IPS DF 6.9 (cell line): ENCODE measurements around the gene ECSIT.
"Not testable (repeated sequence)": the region's sequence is repeated elsewhere in the genome, so short reads cannot be mapped to it uniquely, and the experiment has no call there.

ENCODE experiments used
- DNase-seq: peaks from one replicate; pipeline ENCODE4 v3.0.0-alpha.2; 2013; ENCODE audit warnings: low read depth, low spot score
- H3K27ac ChIP-seq: one replicate; pipeline ENCODE4 v1.5.1; 2013; ENCODE audit warnings: low read length, control low read depth
- H3K27me3 ChIP-seq: 2 replicates; pipeline ENCODE4 v1.6.1; 2013; ENCODE audit warnings: mild to moderate bottlenecking, low read length; ENCODE audit not compliant: control insufficient read depth, insufficient read depth
- H3K36me3 ChIP-seq: 2 replicates; pipeline ENCODE4 v1.6.1; 2013; ENCODE audit warnings: low read length; ENCODE audit not compliant: control insufficient read depth, insufficient read depth
- H3K4me1 ChIP-seq: 2 replicates; pipeline ENCODE4 v1.6.1; 2013; ENCODE audit warnings: low read length; ENCODE audit not compliant: control insufficient read depth, insufficient read depth
- H3K4me3 ChIP-seq: 2 replicates; pipeline ENCODE4 v1.5.1; 2013; ENCODE audit warnings: mild to moderate bottlenecking, low read length
- H3K9me3 ChIP-seq: 2 replicates; pipeline ENCODE4 v1.6.1; 2013; ENCODE audit warnings: low read length, inconsistent platforms; ENCODE audit not compliant: control insufficient read depth, insufficient read depth
- WGBS: extraction: QIAGEN DNeasy Blood & Tissue Kit; methylation state at CpG from one replicate; pipeline ENCODE4 v1.1.7; 2013; ENCODE audit warnings: mixed read lengths, missing lambda C conversion rate; ENCODE audit not compliant: insufficient read length, insufficient coverage; 5-methylcytosine and 5-hydroxymethylcytosine counted together

ECSIT gene

DNA sequence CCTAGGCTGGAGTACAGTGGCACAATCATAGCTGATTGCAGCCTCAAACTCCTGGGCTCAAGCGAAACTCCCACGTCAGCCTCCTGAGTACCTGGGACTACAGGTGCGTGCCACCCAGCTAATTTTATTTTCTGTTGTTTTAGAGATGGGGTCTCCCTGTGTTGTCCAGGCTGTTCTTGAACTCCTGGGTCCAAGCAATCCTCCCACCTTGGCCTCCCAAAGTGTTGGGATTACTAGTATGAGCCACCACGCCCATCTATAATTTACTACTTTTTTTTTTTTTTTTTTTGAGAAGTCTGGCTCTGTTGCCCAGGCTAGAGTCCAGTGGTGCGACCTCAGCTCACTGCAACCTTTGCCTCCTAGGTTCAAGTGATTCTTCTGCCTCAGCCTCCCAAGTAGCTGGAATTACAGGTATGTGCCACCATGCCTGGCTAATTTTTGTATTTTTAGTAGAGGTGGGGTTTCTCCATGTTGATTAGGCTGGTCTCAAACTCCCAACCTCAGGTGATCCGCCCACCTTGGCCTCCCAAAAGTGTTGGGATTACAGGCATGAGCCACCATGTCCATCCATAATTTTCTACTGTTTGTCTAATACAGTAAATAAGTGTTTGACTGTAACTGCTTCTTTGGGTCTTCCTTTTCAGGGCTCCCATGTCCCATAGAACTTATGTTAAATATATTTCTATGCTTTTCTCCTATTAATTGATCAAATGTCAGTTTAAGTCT is 35.3 kb upstream of the ECSIT start:
- no CpG with 5 or more reads among the region's 6 CpGs for WGBS
- not testable (repeated sequence) for H3K27me3 ChIP-seq, H3K9me3 ChIP-seq, H3K4me1 ChIP-seq, DNase-seq, H3K36me3 ChIP-seq, H3K4me3 ChIP-seq, H3K27ac ChIP-seq

DNA sequence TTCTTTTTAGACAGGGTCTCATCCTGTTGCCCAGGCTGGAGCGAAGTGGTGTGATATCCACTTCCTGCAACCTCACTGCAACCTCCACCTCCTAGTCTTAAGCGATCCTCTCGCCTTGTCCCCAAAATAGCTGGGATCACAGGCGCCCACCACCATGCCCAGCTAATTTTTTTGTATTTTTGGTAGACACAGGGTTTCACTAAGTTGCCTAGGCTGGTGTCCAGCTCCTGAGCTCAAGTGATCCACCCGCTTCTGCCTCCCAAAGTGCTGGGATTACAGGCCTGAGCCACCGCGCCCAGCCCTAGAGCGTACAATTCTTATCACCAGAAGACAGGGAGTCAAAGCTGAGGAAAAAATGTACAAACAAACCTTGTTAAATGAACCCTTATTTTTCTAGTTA is 34.6 kb upstream of the ECSIT start:
- no peak for DNase-seq
- Histone ChIP-seq H3K27me3 (no peaks in the 10 kb centered on the region), H3K4me3 (no peak overlapping the region), H3K9me3 (no peaks in the 10 kb centered on the region), H3K27ac (no peak overlapping the region), H3K36me3 (peaks cover 2% of the 10 kb centered on the region; the same call in 1 of the 2 replicates), H3K4me1 (no peaks in the 10 kb centered on the region)
- no CpG with 5 or more reads among the region's 8 CpGs for WGBS

DNA sequence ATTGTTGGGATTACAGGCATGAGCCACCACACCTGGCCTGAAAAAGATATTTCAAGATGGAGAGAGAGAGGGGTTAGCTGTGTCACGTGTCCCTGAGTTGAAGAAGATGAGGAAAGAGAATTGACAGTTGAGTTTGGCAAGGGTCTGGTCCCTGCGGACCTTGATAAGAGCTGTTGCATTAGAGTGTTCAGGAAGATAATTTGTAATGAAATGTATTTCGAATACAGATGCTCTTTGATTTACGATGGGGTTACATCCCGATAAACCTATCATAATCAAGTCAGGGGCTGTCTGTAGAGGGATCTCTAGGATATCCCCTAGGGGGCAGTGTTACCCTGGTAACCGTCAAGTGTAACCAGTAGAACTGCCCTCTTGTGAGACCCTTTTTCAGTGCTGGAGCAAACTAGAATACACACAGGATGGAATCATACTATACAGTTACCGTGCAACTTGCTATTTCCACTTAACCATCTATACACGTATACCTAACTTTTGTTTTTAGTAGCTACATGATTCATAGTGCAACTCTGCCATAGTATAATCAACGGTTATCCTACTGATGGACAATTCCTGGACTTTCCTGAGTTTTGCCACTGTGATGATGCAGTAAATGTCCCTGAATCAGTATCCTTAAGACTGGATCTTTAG is 31.6 kb upstream of the ECSIT start:
- Histone ChIP-seq H3K27ac (no peak overlapping the region), H3K4me1 (no peaks in the 10 kb centered on the region), H3K27me3 (no peaks in the 10 kb centered on the region), H3K4me3 (no peak overlapping the region), H3K36me3 (0 out of 2 replicates have a peak, but pooled peaks cover 3% of the 10 kb centered on the region), H3K9me3 (no peaks in the 10 kb centered on the region)
- no peak for DNase-seq
- no CpG with 5 or more reads among the region's 9 CpGs for WGBS

DNA sequence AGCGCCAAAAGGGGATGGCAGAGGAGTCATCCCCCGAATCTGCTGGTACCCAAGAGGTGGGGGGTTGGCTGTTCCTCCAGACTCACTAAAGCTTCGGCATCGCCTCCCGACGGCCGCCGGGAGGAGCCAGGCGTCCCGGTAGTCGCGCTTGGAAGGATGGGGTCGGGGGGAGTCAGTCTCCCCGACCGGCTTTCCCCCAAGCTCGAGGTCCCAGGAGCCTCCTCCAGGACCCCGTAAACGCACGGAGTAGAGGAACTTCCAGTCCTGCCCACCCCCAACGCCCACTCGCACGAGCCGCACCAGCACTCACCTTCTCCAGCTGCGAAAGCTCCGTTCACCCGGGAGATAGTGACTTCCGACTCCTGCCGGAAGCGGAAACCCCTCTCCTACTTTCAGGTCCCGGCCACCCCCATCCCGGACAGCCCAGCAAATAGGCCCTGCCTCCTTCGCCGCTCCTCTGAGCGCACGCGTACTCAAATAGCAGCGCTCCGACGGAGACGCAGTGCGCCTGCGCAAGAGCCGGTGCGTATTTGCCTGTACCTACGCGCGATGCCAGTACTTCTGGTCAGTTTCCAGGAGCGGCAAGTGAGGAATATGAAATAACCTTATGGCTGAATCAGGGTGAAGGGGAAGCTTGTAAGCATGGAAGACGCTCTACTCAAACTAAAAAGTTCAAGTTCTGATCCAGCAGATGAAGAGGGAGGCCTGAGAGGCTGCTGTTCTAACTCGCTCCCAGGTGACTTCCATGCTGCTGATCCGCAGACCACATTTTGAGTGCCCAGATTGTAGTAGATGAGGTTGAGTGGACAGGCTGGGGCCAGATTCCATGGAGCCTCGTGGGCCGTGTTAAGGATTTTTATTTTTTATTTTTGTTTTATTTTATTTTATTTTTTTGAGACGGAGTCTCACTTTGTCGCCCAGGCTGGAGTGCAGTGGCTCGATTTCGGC is 30.2 kb upstream of the ECSIT start, which contains the start of gene ELOF1:
TSS of gene ELOF1 (minus strand) at position 350 of the 948 bp plus-strand sequence. CDS start 4,883 bp downstream, outside the sequence.
- Histone ChIP-seq H3K4me3 (peak within 1 kb of the TSS; percentile 62), H3K27me3 (no peaks in the 10 kb centered on the region), H3K9me3 (no peaks in the 10 kb centered on the region), H3K27ac (no peak within 1 kb of the TSS), H3K36me3 (peaks cover 6% of the 10 kb centered on the region), H3K4me1 (no peaks in the 10 kb centered on the region)
- DNase-seq: peak; percentile 94
- WGBS: no CpG with 5 or more reads among the region's 57 CpGs

DNA sequence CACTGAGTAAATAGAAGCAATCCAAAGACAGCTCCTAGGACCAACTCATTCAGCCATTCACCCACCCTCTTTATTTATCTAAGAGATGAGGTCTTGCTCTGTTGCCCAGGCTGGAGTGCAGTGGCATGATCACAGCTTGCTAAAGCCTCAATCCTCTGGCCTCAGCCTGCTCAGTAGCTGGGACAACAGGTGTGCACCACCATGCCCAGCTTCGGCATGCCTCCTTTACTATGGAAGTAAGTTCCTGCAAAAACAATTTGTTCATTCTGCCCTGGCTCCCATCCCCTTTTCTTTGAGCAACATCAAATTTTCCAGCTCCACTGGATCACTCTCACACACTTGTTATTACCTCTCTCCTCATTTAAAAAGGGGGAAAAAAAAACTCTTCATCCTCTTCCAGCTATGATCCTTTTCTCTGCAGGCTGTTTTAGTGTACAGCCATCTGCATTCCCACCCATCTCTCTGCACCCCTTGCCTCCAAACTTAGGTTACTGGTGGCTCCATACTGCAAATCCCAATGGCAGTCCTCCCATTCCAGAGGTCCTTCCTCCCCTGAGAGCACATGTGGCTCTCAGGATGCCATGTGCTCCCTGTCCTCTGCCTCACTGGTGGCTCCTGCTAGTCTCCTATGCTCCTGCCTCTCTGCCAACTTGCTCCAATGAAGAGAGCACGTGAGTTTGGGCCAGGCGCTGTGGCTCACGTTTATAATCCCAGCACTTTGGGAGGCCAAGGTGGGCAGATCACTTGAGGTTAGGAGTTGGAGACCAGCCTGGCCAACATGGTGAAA is 27.9 kb upstream of the ECSIT start:
- no peak for DNase-seq
- Histone ChIP-seq H3K4me3 (no peak overlapping the region), H3K27me3 (no peaks in the 10 kb centered on the region), H3K27ac (no peak overlapping the region), H3K36me3 (peaks cover 14% of the 10 kb centered on the region), H3K9me3 (no peaks in the 10 kb centered on the region), H3K4me1 (no peaks in the 10 kb centered on the region)
- WGBS: no CpG with 5 or more reads among the region's 4 CpGs

DNA sequence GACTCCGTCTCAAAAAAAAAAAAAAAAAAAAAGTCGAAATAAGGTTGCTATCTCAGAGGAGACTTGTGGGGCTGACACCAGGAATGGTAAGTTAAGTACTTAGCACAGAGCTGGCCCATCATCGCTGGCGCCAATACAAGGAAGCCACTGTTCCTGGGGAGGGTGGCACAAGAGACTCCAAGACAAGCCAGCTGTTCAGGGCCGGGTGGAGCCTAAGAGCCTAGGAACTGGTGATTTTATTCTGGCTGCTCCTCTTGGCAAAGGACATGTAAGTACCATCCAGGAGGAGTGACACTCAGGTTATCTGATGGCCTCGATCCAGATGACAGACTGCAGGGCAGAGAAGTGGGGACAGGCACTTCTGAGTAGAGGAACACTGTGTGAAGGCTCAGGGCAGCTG is 26.3 kb upstream of the ECSIT start:
- no peak for DNase-seq
- no peak overlapping the region for H3K27ac ChIP-seq
- H3K4me3 ChIP-seq: no peak overlapping the region
- peaks cover 14% of the 10 kb centered on the region for H3K36me3 ChIP-seq
- no peaks in the 10 kb centered on the region for H3K4me1 ChIP-seq
- H3K9me3 ChIP-seq: no peaks in the 10 kb centered on the region
- no CpG with 5 or more reads among the region's 6 CpGs for WGBS
- no peaks in the 10 kb centered on the region for H3K27me3 ChIP-seq

DNA sequence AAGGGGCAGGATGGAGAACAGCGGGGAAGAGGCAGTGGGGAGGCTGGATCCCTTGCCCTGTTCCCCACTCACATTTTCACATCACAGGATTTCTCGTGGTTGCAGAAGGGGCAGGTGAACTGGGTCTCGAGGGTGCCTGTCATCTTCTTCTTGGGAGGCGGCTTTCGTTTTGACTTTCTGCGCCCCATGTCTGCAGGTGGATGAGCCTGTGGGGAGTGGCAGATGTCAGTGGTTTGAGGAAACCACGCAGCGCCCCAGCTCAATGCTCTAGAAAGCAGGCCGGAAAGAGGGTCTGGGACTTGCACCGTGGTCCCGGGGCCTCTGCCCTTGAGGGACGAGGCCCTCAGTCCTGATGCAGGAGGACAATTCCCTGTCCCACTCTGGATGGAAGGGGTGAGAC is 25.2 kb upstream of the ECSIT start:
- no peak overlapping the region for H3K27ac ChIP-seq
- no peak for DNase-seq
- H3K9me3 ChIP-seq: no peaks in the 10 kb centered on the region
- no peaks in the 10 kb centered on the region for H3K4me1 ChIP-seq
- WGBS: no CpG with 5 or more reads among the region's 12 CpGs
- peaks cover 14% of the 10 kb centered on the region for H3K36me3 ChIP-seq
- no peak overlapping the region for H3K4me3 ChIP-seq
- no peaks in the 10 kb centered on the region for H3K27me3 ChIP-seq

DNA sequence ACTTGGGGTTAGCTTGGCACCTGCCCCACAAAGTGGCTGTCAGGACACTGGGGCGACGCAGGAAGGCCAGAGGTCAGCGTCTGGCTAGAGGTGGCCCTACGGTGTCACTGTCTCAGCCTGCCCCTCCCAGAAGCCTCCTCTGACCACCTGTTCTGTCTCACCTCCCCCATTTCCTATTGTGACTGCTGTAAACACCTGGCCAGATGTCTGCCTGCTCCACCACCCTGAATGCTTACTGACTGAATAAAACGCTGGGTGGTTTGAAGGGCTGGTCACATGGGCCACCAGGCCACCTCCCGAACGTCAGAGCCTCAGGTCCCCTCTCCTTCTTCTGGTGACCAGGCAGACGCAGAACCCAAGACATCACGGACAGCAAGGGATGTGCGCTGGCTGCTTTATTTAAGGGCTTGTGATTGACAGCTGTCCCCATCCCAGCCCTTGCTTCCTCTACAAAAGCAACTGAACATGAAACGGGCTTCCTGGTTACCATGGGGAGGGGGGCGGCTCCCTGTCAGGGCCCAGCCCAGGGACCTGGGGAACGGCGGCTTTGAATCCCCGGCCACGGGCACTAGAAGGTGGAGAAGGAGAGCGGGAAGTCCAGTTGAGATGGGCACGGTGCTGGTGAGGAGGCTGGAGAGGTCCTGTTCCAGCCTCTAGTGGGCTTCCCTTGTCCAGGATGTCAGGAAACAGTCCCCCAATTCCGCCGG is 23.9 kb upstream of the ECSIT start:
- Histone ChIP-seq H3K27ac (no peak overlapping the region), H3K4me3 (no peak overlapping the region), H3K4me1 (no peaks in the 10 kb centered on the region), H3K27me3 (no peaks in the 10 kb centered on the region), H3K9me3 (no peaks in the 10 kb centered on the region), H3K36me3 (peaks cover 14% of the 10 kb centered on the region)
- no CpG with 5 or more reads among the region's 20 CpGs for WGBS
- DNase-seq: no peak

DNA sequence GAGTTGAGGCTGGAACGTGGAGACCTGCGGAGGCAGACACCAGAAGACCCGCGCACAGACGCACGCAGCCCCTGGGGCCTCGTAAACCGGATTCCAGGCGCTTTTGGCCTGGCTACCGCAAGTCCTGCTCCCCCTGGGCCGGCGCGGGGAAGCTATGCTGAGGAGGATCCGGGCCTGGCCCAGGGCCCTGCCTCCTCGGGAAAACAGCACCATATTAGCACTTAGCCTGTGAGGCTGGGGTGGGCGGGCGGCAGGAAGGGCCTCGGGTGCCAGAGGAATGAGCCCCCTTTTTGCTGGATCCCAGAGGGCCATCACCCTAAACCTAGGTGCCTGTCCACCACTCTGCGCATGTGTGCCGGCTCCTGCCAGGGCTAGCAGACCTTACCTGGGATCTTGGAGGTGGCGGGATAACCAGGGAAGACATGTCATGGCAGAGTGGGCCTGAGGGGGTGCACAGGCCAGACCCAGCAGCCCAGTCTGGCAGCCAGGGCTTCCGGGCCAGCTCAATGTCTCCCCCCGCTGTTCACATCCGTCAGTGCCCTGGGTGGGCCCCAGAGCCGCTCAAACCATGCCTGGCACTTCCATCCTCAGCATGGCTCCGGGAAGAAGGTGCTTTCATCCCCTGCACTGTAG is 22.8 kb upstream of the ECSIT start:
- Histone ChIP-seq H3K27ac (no peak overlapping the region), H3K4me1 (no peaks in the 10 kb centered on the region), H3K9me3 (no peaks in the 10 kb centered on the region), H3K4me3 (no peak overlapping the region), H3K27me3 (no peaks in the 10 kb centered on the region), H3K36me3 (peaks cover 14% of the 10 kb centered on the region)
- WGBS: no CpG with 5 or more reads among the region's 26 CpGs
- no peak for DNase-seq
